Gastroesophageal sphincter (tissue), 4 donors: ENCODE data around the gene SLC19A2. TPM values are rescaled to one million over a fixed set of nuclear protein-coding genes. Genes with fewer than 3 reads are reported as not detected.

Experiments used
- ATAC-seq: fragments of 150-250 bp; one replicate; pipeline ENCODE4 v1.9.1; 2016; ENCODE audit warnings: mild to moderate bottlenecking, moderate library complexity
- H3K27ac ChIP-seq, 4 donors: fragments of 200-600 bp; sonication (generic) in 3 of 4; 1 replicate in 3 of 4; 2 replicates in 1 of 4; pipeline ENCODE4 v1.5.1; 2016 to 2019
- H3K27me3 ChIP-seq: fragments of 200-600 bp; sonication (generic); one replicate; pipeline ENCODE4 v1.5.1; 2019
- H3K36me3 ChIP-seq, 2 donors: fragments of 200-600 bp; sonication (generic); one replicate each; pipeline ENCODE4 v1.5.1; 2019; ENCODE audit warnings: control low read depth in 1 of 2
- H3K4me1 ChIP-seq, 3 donors: fragments of 200-600 bp; sonication (generic); 1 replicate in 2 of 3; 2 replicates in 1 of 3; pipeline ENCODE4 v1.5.1; 2016 to 2019; ENCODE audit warnings: control low read depth in 2 of 3
- H3K4me3 ChIP-seq, 2 donors: fragments of 200-600 bp; sonication (generic); one replicate each; pipeline ENCODE4 v1.5.1; 2019; ENCODE audit warnings: mild to moderate bottlenecking in 1 of 2, moderate library complexity in 1 of 2
- H3K9me3 ChIP-seq, 3 donors: fragments of 200-600 bp; sonication (generic); one replicate each; pipeline ENCODE4 v1.5.1; 2017 to 2019; ENCODE audit warnings: control low read depth in 2 of 3
- EP300 ChIP-seq: sonication (generic); formaldehyde crosslinking; IDR thresholded peaks from one replicate; pipeline ENCODE4 v1.6.1; 2017; ENCODE audit warnings: antibody characterized with exemption, mild to moderate bottlenecking
- POLR2A ChIP-seq, 2 donors: fragments of 450-650 bp; IDR thresholded peaks; one replicate each; pipeline ENCODE4 v1.6.1; 2017; ENCODE audit warnings: antibody characterized with exemption in 2 of 2, mild to moderate bottlenecking in 2 of 2, moderate library complexity in 1 of 2
- POLR2AphosphoS5 ChIP-seq: sonication (generic); formaldehyde crosslinking; IDR thresholded peaks from one replicate; pipeline ENCODE4 v1.6.1; 2017; ENCODE audit warnings: antibody characterized with exemption
- WGBS, 2 donors: methylation state at CpG; one replicate each; pipeline ENCODE4 v1.1.5; 2018; ENCODE audit warnings: low coverage in 1 of 2; 5-methylcytosine and 5-hydroxymethylcytosine counted together
- total RNA-seq, 4 donors: library from RNA; depleted of rRNA; stranded (reverse); fragments of >200 nt; gene quantifications; one replicate each; pipeline ENCODE4 v1.1.0, GENCODE V29; 2016
- TF ChIP-seq, protein P1 (sequence below), 4 experiments: fragments of 200-600 bp in 2 of 4; fragments of 450-650 bp in 2 of 4; sonication (generic) in 1 of 4; IDR thresholded peaks; one replicate each; pipeline ENCODE4 v1.5.1; 2017 to 2019; ENCODE audit warnings: antibody characterized with exemption in 4 of 4, mild to moderate bottlenecking in 2 of 4, moderate library complexity in 2 of 4

Gene SLC19A2
- total RNA-seq, 4 donors from 2014 or later, result 17.6 to 47.7 (median 25.9) TPM

DNA sequence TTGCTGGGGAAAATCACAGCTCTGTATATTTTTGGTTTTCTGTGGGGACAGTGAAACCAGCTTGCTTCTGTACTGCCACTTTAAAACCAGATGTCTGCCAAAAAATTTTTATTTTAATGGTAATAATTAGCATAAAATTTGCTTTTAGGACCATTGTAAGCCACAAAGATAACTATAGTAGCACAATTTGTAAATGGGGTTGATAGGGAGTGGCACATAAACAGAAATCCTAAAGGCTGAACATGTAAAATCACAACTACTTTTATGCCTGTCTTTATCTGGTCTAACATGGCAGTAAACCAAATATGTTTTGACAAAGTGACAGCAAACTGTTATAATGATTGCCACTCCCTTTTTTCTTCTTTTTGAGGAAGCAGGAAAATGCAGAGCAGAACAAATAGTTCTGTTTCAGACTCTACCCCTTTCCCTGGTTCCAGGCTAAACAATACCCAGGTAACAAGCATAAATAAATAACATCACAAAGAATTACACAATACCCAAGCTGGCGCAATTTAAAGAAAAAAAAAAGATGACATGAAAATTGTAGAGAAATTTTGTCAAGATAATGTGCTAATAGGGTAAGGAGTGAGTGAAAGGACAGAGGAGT, 34.4 kb downstream of the SLC19A2 start:
- no peak for ATAC-seq
- 83% methylated on average over 1 of the region's 1 CpG; no CpG with 5 or more reads in 1 of the 2 donors for WGBS, 2 donors
- H3K4me1 ChIP-seq, result no peaks in the 10 kb centered on the region
- H3K36me3 ChIP-seq, result no peaks in the 10 kb centered on the region
- H3K27me3 ChIP-seq, result no peaks in the 10 kb centered on the region
- TF ChIP-seq, protein P1, sequence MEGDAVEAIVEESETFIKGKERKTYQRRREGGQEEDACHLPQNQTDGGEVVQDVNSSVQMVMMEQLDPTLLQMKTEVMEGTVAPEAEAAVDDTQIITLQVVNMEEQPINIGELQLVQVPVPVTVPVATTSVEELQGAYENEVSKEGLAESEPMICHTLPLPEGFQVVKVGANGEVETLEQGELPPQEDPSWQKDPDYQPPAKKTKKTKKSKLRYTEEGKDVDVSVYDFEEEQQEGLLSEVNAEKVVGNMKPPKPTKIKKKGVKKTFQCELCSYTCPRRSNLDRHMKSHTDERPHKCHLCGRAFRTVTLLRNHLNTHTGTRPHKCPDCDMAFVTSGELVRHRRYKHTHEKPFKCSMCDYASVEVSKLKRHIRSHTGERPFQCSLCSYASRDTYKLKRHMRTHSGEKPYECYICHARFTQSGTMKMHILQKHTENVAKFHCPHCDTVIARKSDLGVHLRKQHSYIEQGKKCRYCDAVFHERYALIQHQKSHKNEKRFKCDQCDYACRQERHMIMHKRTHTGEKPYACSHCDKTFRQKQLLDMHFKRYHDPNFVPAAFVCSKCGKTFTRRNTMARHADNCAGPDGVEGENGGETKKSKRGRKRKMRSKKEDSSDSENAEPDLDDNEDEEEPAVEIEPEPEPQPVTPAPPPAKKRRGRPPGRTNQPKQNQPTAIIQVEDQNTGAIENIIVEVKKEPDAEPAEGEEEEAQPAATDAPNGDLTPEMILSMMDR (IDR thresholded peaks at IDR 0.05), result no peak
- TF ChIP-seq POLR2AphosphoS5 (no peak), EP300 (no peak), POLR2A (IDR thresholded peaks at IDR 0.05) (no peak)
- H3K4me3 ChIP-seq, result no peak overlapping the region
- H3K27ac ChIP-seq, result no peak overlapping the region
- H3K9me3 ChIP-seq, result peaks cover 0 to 6% (median 0%) of the 10 kb centered on the region in 3 donors

GRCh38 chr1:169443923-169444322, 41.8 kb downstream of the SLC19A2 start:
- H3K4me3 ChIP-seq, result no peak overlapping the region
- TF ChIP-seq, protein P1 (IDR thresholded peaks at IDR 0.05), result no peak
- TF ChIP-seq EP300, result no peak
- TF ChIP-seq POLR2AphosphoS5, result no peak
- no peak for TF ChIP-seq POLR2A (IDR thresholded peaks at IDR 0.05)
- 43 to 62% methylated on average over 3 of the region's 3 CpGs for WGBS, 2 donors

DNA sequence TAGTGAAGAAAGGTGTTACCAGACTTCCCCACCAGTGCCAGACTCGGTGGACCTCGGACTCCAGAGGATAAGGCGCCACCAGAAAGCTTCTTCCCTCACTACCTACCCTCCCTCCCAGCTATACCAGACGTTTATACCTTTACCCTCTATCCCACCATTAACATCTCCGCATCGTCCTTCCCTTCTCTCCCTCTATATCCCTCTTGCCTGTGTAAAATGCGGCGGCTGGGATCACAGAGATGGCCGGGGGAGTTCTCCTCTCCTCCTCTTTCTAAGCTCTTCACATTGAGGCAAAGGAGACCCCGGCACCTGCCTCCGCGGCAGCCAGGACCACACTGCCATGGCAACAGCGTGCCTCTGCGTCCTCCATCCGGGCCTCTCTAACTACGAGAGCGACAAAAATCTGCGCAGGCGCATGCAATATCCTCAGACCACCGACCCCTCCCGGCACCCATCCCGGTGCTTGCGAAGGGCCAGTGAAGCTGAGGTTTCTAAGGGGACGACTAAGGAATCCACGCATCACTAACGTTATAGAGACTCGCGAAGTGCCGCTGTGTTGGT, 58.6 kb downstream of the SLC19A2 start, which contains the start of gene CCDC181:
TSS of gene CCDC181 (minus strand) at position 394 of the 561 bp plus-strand sequence. CDS start 2,547 bp downstream, outside the sequence.
- H3K4me1 ChIP-seq, result peaks cover 0 to 10% (median 0%) of the 10 kb centered on the region in 3 donors
- ATAC-seq, result peak; percentile 70
- TF ChIP-seq EP300, result no peak
- H3K27ac ChIP-seq, result peak within 1 kb of the TSS in 1 of 4 donors; percentile 6
- peak within 1 kb of the TSS; percentile 46 to 52 for H3K4me3 ChIP-seq
- no peaks in the 10 kb centered on the region for H3K36me3 ChIP-seq
- WGBS, 2 donors, result 0 to 1% methylated on average over 8 to 14 of the region's 29 CpGs
- peaks cover 0 to 7% (median 0%) of the 10 kb centered on the region in 3 donors for H3K9me3 ChIP-seq
- peaks cover 14% of the 10 kb centered on the region for H3K27me3 ChIP-seq

More at GRCh38 chr1:169443923-169444322, 41.8 kb downstream of the SLC19A2 start:
- Histone ChIP-seq H3K27me3 (peaks cover 7% of the 10 kb centered on the region), H3K9me3 (no peaks in the 10 kb centered on the region), H3K4me1 (no peaks in the 10 kb centered on the region), H3K36me3 (no peaks in the 10 kb centered on the region), H3K27ac (no peak overlapping the region)
- no peak for ATAC-seq

GRCh38 chr1:169426174-169426705, 59.5 kb downstream of the SLC19A2 start:
- H3K4me3 ChIP-seq, result peak overlapping the region in 1 of 2 donors; percentile 46
- peaks cover 9% of the 10 kb centered on the region for H3K27me3 ChIP-seq
- peaks cover 0 to 10% (median 0%) of the 10 kb centered on the region in 3 donors for H3K4me1 ChIP-seq
- no peaks in the 10 kb centered on the region for H3K36me3 ChIP-seq
- ATAC-seq, result no peak
- peaks cover 0 to 7% (median 0%) of the 10 kb centered on the region in 3 donors for H3K9me3 ChIP-seq
- TF ChIP-seq EP300, result no peak
- TF ChIP-seq, protein P1 (IDR thresholded peaks at IDR 0.05), result no peak
- TF ChIP-seq POLR2AphosphoS5, result no peak
- TF ChIP-seq POLR2A (IDR thresholded peaks at IDR 0.05), result no peak
- 29 to 45% methylated on average over 6 of the region's 6 CpGs for WGBS, 2 donors
- no peak overlapping the region for H3K27ac ChIP-seq

DNA sequence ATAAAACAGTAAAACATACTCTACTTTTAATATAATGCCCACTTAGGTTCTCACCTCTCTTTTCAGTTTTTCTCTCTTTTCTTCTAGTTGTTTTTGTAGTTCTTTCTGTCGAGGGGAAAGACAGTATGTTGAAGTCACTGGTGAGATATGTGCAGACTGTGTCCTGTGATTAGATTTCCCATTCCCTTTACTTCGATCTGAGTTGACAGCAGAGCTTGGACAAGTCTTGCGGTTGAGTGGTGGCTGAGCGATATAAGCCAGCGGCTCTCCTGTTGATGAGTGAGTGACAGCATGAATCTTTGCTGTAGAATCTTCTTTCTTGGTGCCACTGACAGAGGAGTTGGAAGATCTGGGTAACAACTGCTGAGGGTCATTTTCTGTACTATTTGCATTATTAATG, 64.4 kb downstream of the SLC19A2 start:
- TF ChIP-seq POLR2A (IDR thresholded peaks at IDR 0.05), result no peak
- Histone ChIP-seq H3K4me3 (no peak overlapping the region), H3K36me3 (no peaks in the 10 kb centered on the region), H3K27ac (no peak overlapping the region), H3K4me1 (no peaks in the 10 kb centered on the region), H3K9me3 (no peaks in the 10 kb centered on the region), H3K27me3 (no peaks in the 10 kb centered on the region)
- ATAC-seq, result no peak
- WGBS, 2 donors, result 87 to 95% methylated on average over 3 to 5 of the region's 5 CpGs

DNA sequence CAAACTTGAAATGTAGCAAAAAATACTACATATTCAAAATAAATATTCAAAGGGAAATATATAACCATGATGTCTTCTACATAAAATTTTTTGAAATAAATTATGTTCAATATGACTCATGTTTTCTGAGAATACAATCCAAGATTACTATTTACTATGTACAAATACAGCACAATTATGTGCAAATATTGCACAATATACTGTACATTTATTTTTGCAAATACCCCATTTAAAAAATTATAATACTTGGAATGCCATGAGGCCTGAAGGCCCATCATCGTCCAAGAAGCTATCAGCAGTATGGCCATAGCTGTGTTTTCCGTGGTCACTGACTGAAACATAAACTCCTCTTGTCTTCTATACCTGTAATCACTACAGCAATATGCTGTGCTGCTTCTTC, 70.8 kb downstream of the SLC19A2 start:
- no peak for ATAC-seq
- TF ChIP-seq POLR2AphosphoS5 (no peak), EP300 (no peak), POLR2A (IDR thresholded peaks at IDR 0.05) (no peak)
- TF ChIP-seq, protein P1 (IDR thresholded peaks at IDR 0.05), result no peak
- H3K9me3 ChIP-seq, result peaks cover 0 to 36% (median 0%) of the 10 kb centered on the region in 3 donors
- no peaks in the 10 kb centered on the region for H3K36me3 ChIP-seq
- 92 to 93% methylated on average over 2 of the region's 2 CpGs for WGBS, 2 donors
- no peak overlapping the region for H3K27ac ChIP-seq
- no peaks in the 10 kb centered on the region for H3K27me3 ChIP-seq
- no peaks in the 10 kb centered on the region for H3K4me1 ChIP-seq
- no peak overlapping the region for H3K4me3 ChIP-seq
